ENCODE data around the gene ADAMTSL2. TPM values are rescaled to one million over a fixed set of nuclear protein-coding genes. Genes with fewer than 3 reads are reported as not detected.

ADAMTSL2 gene
- polyA plus RNA-seq, 1 of the 3 experiments (the other 2 are of a cell fraction) = 0.21 TPM

- Histone ChIP-seq H3K9ac (no peak overlapping the region), H3K4me1 (ENCODE audit: control insufficient read depth in 1 of 2, insufficient read depth in 2 of 2, low read depth in 1 of 2, low read length in 1 of 2) (peaks cover 0 to 80% of the 10 kb centered on the region in 2 experiments; a peak in 2 of 4 replicates), H3K4me2 (no peak overlapping the region), H3K79me2 (ENCODE audit: insufficient read depth) (no peaks in the 10 kb centered on the region), H3F3A (replicated peaks; ENCODE audit: insufficient read depth) (no peaks in the 10 kb centered on the region), H3K36me3 (replicated peaks in 1 of 2; ENCODE audit: control insufficient read depth in 1 of 2, insufficient read depth in 2 of 2, low read length in 1 of 2) (no peaks in the 10 kb centered on the region), H2AFZ (ENCODE audit: low read depth) (no peak overlapping the region), H3K27ac (ENCODE audit: low read depth in 2 of 2, low read length in 1 of 2) (no peak overlapping the region; a peak in 1 of 4 replicates), H3K4me3 (ENCODE audit: low read depth in 2 of 2, low read length in 1 of 2) (no peak overlapping the region), H3K9me2 (no peaks in the 10 kb centered on the region), H4K20me1 (ENCODE audit: insufficient read depth) (no peaks in the 10 kb centered on the region), H3K9me3 (no peaks in the 10 kb centered on the region), H3K27me3 (ENCODE audit: insufficient read depth) (no peaks in the 10 kb centered on the region)
- no peak for TF ChIP-seq JUND (IDR thresholded peaks at IDR 0.05)
- no peak for TF ChIP-seq MEF2A (IDR thresholded peaks at IDR 0.05; ENCODE audit: borderline replicate concordance, low read depth)
- TF ChIP-seq MXI1 (IDR thresholded peaks at IDR 0.05; ENCODE audit: low read depth, low read length) = no peak
- no peak for TF ChIP-seq ZBTB33 (IDR thresholded peaks at IDR 0.05; ENCODE audit: borderline replicate concordance, low read depth)
- no peak for TF ChIP-seq RCOR1 (IDR thresholded peaks at IDR 0.05; ENCODE audit: low read length)
- TF ChIP-seq FOSL2 (IDR thresholded peaks at IDR 0.05; ENCODE audit: borderline replicate concordance, low read depth) = no peak
- TF ChIP-seq SMC3 (IDR thresholded peaks at IDR 0.05; ENCODE audit: low read depth, low read length) = no peak
- no peak for TF ChIP-seq YY1 (IDR thresholded peaks at IDR 0.05; ENCODE audit: low read depth)
- no peak for TF ChIP-seq SIN3A (IDR thresholded peaks at IDR 0.05; ENCODE audit: borderline replicate concordance, low read depth, low read length)
- TF ChIP-seq POLR2AphosphoS5 (IDR thresholded peaks at IDR 0.05; ENCODE audit: low read depth, low read length) = no peak
- no peak for TF ChIP-seq FOXJ3 (CRISPR knock-in tag; IDR thresholded peaks at IDR 0.05)
- TF ChIP-seq USF2 (IDR thresholded peaks at IDR 0.05; ENCODE audit: borderline replicate concordance, low read depth, low read length) = no peak
- TF ChIP-seq GABPA (IDR thresholded peaks at IDR 0.05; ENCODE audit: low read depth) = no peak
- TF ChIP-seq, protein P1, sequence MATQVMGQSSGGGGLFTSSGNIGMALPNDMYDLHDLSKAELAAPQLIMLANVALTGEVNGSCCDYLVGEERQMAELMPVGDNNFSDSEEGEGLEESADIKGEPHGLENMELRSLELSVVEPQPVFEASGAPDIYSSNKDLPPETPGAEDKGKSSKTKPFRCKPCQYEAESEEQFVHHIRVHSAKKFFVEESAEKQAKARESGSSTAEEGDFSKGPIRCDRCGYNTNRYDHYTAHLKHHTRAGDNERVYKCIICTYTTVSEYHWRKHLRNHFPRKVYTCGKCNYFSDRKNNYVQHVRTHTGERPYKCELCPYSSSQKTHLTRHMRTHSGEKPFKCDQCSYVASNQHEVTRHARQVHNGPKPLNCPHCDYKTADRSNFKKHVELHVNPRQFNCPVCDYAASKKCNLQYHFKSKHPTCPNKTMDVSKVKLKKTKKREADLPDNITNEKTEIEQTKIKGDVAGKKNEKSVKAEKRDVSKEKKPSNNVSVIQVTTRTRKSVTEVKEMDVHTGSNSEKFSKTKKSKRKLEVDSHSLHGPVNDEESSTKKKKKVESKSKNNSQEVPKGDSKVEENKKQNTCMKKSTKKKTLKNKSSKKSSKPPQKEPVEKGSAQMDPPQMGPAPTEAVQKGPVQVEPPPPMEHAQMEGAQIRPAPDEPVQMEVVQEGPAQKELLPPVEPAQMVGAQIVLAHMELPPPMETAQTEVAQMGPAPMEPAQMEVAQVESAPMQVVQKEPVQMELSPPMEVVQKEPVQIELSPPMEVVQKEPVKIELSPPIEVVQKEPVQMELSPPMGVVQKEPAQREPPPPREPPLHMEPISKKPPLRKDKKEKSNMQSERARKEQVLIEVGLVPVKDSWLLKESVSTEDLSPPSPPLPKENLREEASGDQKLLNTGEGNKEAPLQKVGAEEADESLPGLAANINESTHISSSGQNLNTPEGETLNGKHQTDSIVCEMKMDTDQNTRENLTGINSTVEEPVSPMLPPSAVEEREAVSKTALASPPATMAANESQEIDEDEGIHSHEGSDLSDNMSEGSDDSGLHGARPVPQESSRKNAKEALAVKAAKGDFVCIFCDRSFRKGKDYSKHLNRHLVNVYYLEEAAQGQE (IDR thresholded peaks at IDR 0.05; ENCODE audit: low read depth, low read length) = no peak
- no peak for TF ChIP-seq NRF1 (IDR thresholded peaks at IDR 0.05; ENCODE audit: low read depth, low read length)
- no peak for TF ChIP-seq NFIC (IDR thresholded peaks at IDR 0.05; ENCODE audit: borderline replicate concordance)
- TF ChIP-seq TEAD4 (IDR thresholded peaks at IDR 0.05; ENCODE audit: borderline replicate concordance, insufficient read depth) = no peak
- ChIA-PET CTCF (interaction anchor here (0.8 to 1.2 kb wide), 4 partner anchors 15 to 41 kb away, joined by 3 to 4 read pairs (median 3); no protein-coding TSS in a partner anchor), POLR2A (no interaction called here)
- 61% methylated on average over 5 of the region's 5 CpGs for WGBS (ENCODE audit: low lambda C conversion rate)
- no peak for DNase-seq
These were observed 16.3 kb upstream of the ADAMTSL2 start for GRCh38 chr9:133518200-133518599.

All from SK-N-SH (cell line).